ENCODE measurements around the gene NUCB2. TPM values are rescaled to one million over a fixed set of nuclear protein-coding genes. Genes with fewer than 3 reads are reported as not detected.
"Not testable (repeated sequence)": the region's sequence is repeated elsewhere in the genome, so short reads cannot be mapped to it uniquely, and the experiment has no call there.

The NUCB2 gene
- polyA plus RNA-seq, 1 of the 3 experiments (the other 2 are of a cell fraction): 25.0 TPM

GRCh38 chr11:17240780-17241179 lies 35.8 kb upstream of the NUCB2 start (continued):
- TF ChIP-seq ZBTB33 (IDR thresholded peaks at IDR 0.05; ENCODE audit: borderline replicate concordance, low read depth): no peak

- WGBS (ENCODE audit: low lambda C conversion rate): 98% methylated on average over 4 of the region's 4 CpGs
- POLR2A ChIA-PET; H3K4me1 ChIP-seq (ENCODE audit: control insufficient read depth in 1 of 2, insufficient read depth in 2 of 2, low read depth in 1 of 2, low read length in 1 of 2); H3K27me3 ChIP-seq (ENCODE audit: insufficient read depth); H3K9me2 ChIP-seq; H3K9ac ChIP-seq; DNase-seq; H3K4me3 ChIP-seq (ENCODE audit: low read depth in 2 of 2, low read length in 1 of 2); H3K4me2 ChIP-seq; H3K79me2 ChIP-seq (ENCODE audit: insufficient read depth); H4K20me1 ChIP-seq (ENCODE audit: insufficient read depth); H3K36me3 ChIP-seq (replicated peaks in 1 of 2; ENCODE audit: control insufficient read depth in 1 of 2, insufficient read depth in 2 of 2, low read length in 1 of 2); H3F3A ChIP-seq (replicated peaks; ENCODE audit: insufficient read depth); H3K9me3 ChIP-seq; H2AFZ ChIP-seq (ENCODE audit: low read depth); H3K27ac ChIP-seq (ENCODE audit: low read depth in 2 of 2, low read length in 1 of 2): not testable (repeated sequence)
- CTCF ChIA-PET: interaction anchor here (1.3 to 1.6 kb wide), 2 partner anchors 13 kb away, joined by 4 read pairs; no protein-coding TSS in a partner anchor
These were observed 33.6 kb upstream of the NUCB2 start for GRCh38 chr11:17242954-17243353.

- Histone ChIP-seq H3K4me2 (no peak overlapping the region), H3K4me3 (ENCODE audit: low read depth in 2 of 2, low read length in 1 of 2) (no peak overlapping the region), H3K9me3 (no peaks in the 10 kb centered on the region), H3K27ac (ENCODE audit: low read depth in 2 of 2, low read length in 1 of 2) (no peak overlapping the region), H3F3A (replicated peaks; ENCODE audit: insufficient read depth) (no peaks in the 10 kb centered on the region), H2AFZ (ENCODE audit: low read depth) (no peak overlapping the region), H3K9me2 (no peaks in the 10 kb centered on the region), H4K20me1 (ENCODE audit: insufficient read depth) (no peaks in the 10 kb centered on the region), H3K4me1 (ENCODE audit: control insufficient read depth in 1 of 2, insufficient read depth in 2 of 2, low read depth in 1 of 2, low read length in 1 of 2) (no peaks in the 10 kb centered on the region), H3K9ac (no peak overlapping the region), H3K27me3 (ENCODE audit: insufficient read depth) (no peaks in the 10 kb centered on the region), H3K79me2 (ENCODE audit: insufficient read depth) (no peaks in the 10 kb centered on the region), H3K36me3 (replicated peaks in 1 of 2; ENCODE audit: control insufficient read depth in 1 of 2, insufficient read depth in 2 of 2, low read length in 1 of 2) (no peaks in the 10 kb centered on the region)
- no peak for DNase-seq
- no peak for TF ChIP-seq NRF1 (IDR thresholded peaks at IDR 0.05; ENCODE audit: low read depth, low read length)
- TF ChIP-seq TAF1 (IDR thresholded peaks at IDR 0.05; ENCODE audit: borderline replicate concordance, low read depth, low read length): no peak
- TF ChIP-seq MXI1 (IDR thresholded peaks at IDR 0.05; ENCODE audit: low read depth, low read length): no peak
- no peak for TF ChIP-seq NFIC (IDR thresholded peaks at IDR 0.05; ENCODE audit: borderline replicate concordance)
- TF ChIP-seq ELF1 (IDR thresholded peaks at IDR 0.05): no peak
- no peak for TF ChIP-seq RCOR1 (IDR thresholded peaks at IDR 0.05; ENCODE audit: low read length)
- no peak for TF ChIP-seq RFX5 (IDR thresholded peaks at IDR 0.05; ENCODE audit: low read length)
- TF ChIP-seq GATA2 (CRISPR knock-in tag; IDR thresholded peaks at IDR 0.05): no peak
- no peak for TF ChIP-seq JUND (IDR thresholded peaks at IDR 0.05)
- TF ChIP-seq FOSL2 (IDR thresholded peaks at IDR 0.05; ENCODE audit: borderline replicate concordance, low read depth): no peak
- no peak for TF ChIP-seq RAD21 (IDR thresholded peaks at IDR 0.05; ENCODE audit: low read length)
- no peak for TF ChIP-seq FOXM1 (IDR thresholded peaks at IDR 0.05; ENCODE audit: low read depth)
- no peak for TF ChIP-seq EZH2phosphoT487 (IDR thresholded peaks at IDR 0.05; ENCODE audit: borderline replicate concordance, low read depth)
- no peak for TF ChIP-seq GABPA (IDR thresholded peaks at IDR 0.05; ENCODE audit: low read depth)
- TF ChIP-seq POLR2AphosphoS5 (IDR thresholded peaks at IDR 0.05; ENCODE audit: low read depth, low read length): no peak
- TF ChIP-seq TEAD4 (IDR thresholded peaks at IDR 0.05; ENCODE audit: borderline replicate concordance, insufficient read depth): no peak
- no peak for TF ChIP-seq PBX3 (IDR thresholded peaks at IDR 0.05)
- TF ChIP-seq FOXJ3 (CRISPR knock-in tag; IDR thresholded peaks at IDR 0.05): no peak
- POLR2A ChIA-PET: no interaction called here
- CTCF ChIA-PET: interaction anchor here (1.3 kb wide), 1 partner anchor 14 kb away, joined by 4 read pairs; no protein-coding TSS in a partner anchor
- WGBS (ENCODE audit: low lambda C conversion rate): 74% methylated on average over 2 of the region's 2 CpGs
These were observed 32.5 kb upstream of the NUCB2 start for GRCh38 chr11:17244046-17244445.

All from SK-N-SH (cell line).